Measurements from ENCODE around the gene MSI2.

- no peak for TF ChIP-seq ZNF274 (IDR thresholded peaks at IDR 0.05; ENCODE audit: low read depth, low read length)
- TF ChIP-seq SUZ12 (IDR thresholded peaks at IDR 0.05; ENCODE audit: extremely low read depth, insufficient read depth, insufficient read length): no peak
Observed at GRCh38 chr17:57609878-57610270, 353.6 kb downstream of the MSI2 start.
